ENCODE results near the gene RASD2. TPM values are rescaled to one million over a fixed set of nuclear protein-coding genes. Genes with fewer than 3 reads are reported as not detected.

The RASD2 gene
- total RNA-seq, 1 experiment from 2014 or later: 3.1 TPM

GRCh38 chr22:35498026-35498800, 42.4 kb upstream of the RASD2 start (continued):
- TF ChIP-seq E2F1 (CRISPR knock-in tag; IDR thresholded peaks at IDR 0.05) (no peak), ZNF416 (CRISPR knock-in tag; IDR thresholded peaks at IDR 0.05) (no peak), NR1H2 (CRISPR knock-in tag; IDR thresholded peaks at IDR 0.05) (no peak), JAZF1 (CRISPR knock-in tag; IDR thresholded peaks at IDR 0.05) (no peak)

GRCh38 chr22:35502836-35503235, 37.8 kb upstream of the RASD2 start:
- CTCF ChIA-PET: no interaction called here
- no peak for DNase-seq (ENCODE audit: low spot score)
- Mint-ChIP-seq H3K9me3 (no peaks in the 10 kb centered on the region), H3K36me3 (no peaks in the 10 kb centered on the region), H3K4me3 (no peak overlapping the region), H3K4me1 (no peaks in the 10 kb centered on the region), H3K27me3 (ENCODE audit: low read depth) (peaks cover 13% of the 10 kb centered on the region), H3K27ac (no peak overlapping the region)
- no peak for ATAC-seq
- POLR2A ChIA-PET: no interaction called here
- TF ChIP-seq MLX (CRISPR knock-in tag; IDR thresholded peaks at IDR 0.05) (no peak), ZNF263 (CRISPR knock-in tag; IDR thresholded peaks at IDR 0.05; ENCODE audit: low read depth) (no peak), ATF3 (CRISPR knock-in tag; conservative IDR thresholded peaks at IDR 0.05) (no peak), TP53 (CRISPR knock-in tag; IDR thresholded peaks at IDR 0.05) (no peak), STAT6 (CRISPR knock-in tag; conservative IDR thresholded peaks at IDR 0.05; ENCODE audit: low read depth) (no peak), E2F4 (CRISPR knock-in tag; IDR thresholded peaks at IDR 0.05; ENCODE audit: borderline replicate concordance, low read depth) (no peak), ZNF219 (CRISPR knock-in tag; IDR thresholded peaks at IDR 0.05; ENCODE audit: borderline replicate concordance) (no peak), SOX15 (CRISPR knock-in tag; IDR thresholded peaks at IDR 0.05) (no peak), ZNF512 (CRISPR knock-in tag; IDR thresholded peaks at IDR 0.05; ENCODE audit: borderline replicate concordance) (no peak), FOXK1 (CRISPR knock-in tag; IDR thresholded peaks at IDR 0.05) (no peak), KAT7 (CRISPR knock-in tag; IDR thresholded peaks at IDR 0.05; ENCODE audit: borderline replicate concordance) (no peak), ZNF396 (CRISPR knock-in tag; IDR thresholded peaks at IDR 0.05; ENCODE audit: borderline replicate concordance) (no peak), ZBTB21 (CRISPR knock-in tag; IDR thresholded peaks at IDR 0.05; ENCODE audit: borderline replicate concordance) (no peak), RORB (CRISPR knock-in tag; IDR thresholded peaks at IDR 0.05) (no peak), CTCF (IDR thresholded peaks at IDR 0.05) (no peak), MXD4 (CRISPR knock-in tag; IDR thresholded peaks at IDR 0.05; ENCODE audit: borderline replicate concordance) (no peak)
